HepG2 (cell line): Measurements from ENCODE around the gene WFDC5. TPM values are rescaled to one million over a fixed set of nuclear protein-coding genes. Genes with fewer than 3 reads are reported as not detected.

Source experiments
- ATF7 ChIP-seq, 2 experiments: fragments of 450-650 bp in 1 of 2; sonication (generic) in 1 of 2; formaldehyde crosslinking in 1 of 2; IDR thresholded peaks; 2 replicates each; pipeline versions ENCODE4 v1.4.0 to v1.6.1; 2016 to 2020; ENCODE audit warnings: antibody characterized with exemption in 1 of 2, mild to moderate bottlenecking in 1 of 2, missing genetic modification reagents in 1 of 2
- CENPX ChIP-seq: sonication (generic); formaldehyde crosslinking; IDR thresholded peaks from 2 replicates; pipeline ENCODE4 v1.9.0; 2021; ENCODE audit warnings: mild to moderate bottlenecking, missing genetic modification reagents, moderate library complexity
- CHCHD3 ChIP-seq: sonication (generic); formaldehyde crosslinking; IDR thresholded peaks from 2 replicates; pipeline ENCODE4 v1.8.0; 2022; ENCODE audit warnings: mild to moderate bottlenecking, missing genetic modification reagents, moderate library complexity
- DMTF1 ChIP-seq: sonication (generic); formaldehyde crosslinking; IDR thresholded peaks from 2 replicates; pipeline ENCODE4 v1.4.0; 2020; ENCODE audit warnings: mild to moderate bottlenecking, missing genetic modification reagents
- HCFC1 ChIP-seq: fragments of 150-350 bp; IDR thresholded peaks from 2 replicates; pipeline ENCODE4 v1.6.1; 2014; ENCODE audit warnings: low read depth, low read length
- HNF4A ChIP-seq: sonication (generic); formaldehyde crosslinking; IDR thresholded peaks from 2 replicates; pipeline ENCODE4 v1.4.0; 2020; ENCODE audit warnings: missing genetic modification reagents
- IRF2 ChIP-seq: IDR thresholded peaks from 2 replicates; pipeline ENCODE4 v1.6.1; 2018; ENCODE audit warnings: missing genetic modification reagents, missing compliant biosample characterization
- JUN ChIP-seq: sonication (generic); formaldehyde crosslinking; IDR thresholded peaks from 2 replicates; pipeline ENCODE4 v1.4.0; 2020; ENCODE audit warnings: mild to moderate bottlenecking, missing genetic modification reagents
- KDM2A ChIP-seq: sonication (generic); formaldehyde crosslinking; IDR thresholded peaks from 2 replicates; pipeline ENCODE4 v1.4.0; 2020; ENCODE audit warnings: low read depth, missing genetic modification reagents, borderline replicate concordance
- KMT2B ChIP-seq: IDR thresholded peaks from 2 replicates; pipeline ENCODE4 v1.6.1; 2016; ENCODE audit warnings: missing genetic modification reagents, missing compliant biosample characterization
- NFKBIZ ChIP-seq: IDR thresholded peaks from 2 replicates; pipeline ENCODE4 v1.6.1; 2018; ENCODE audit warnings: missing genetic modification reagents, missing compliant biosample characterization
- NONO ChIP-seq, 2 experiments: fragments of 450-650 bp in 1 of 2; sonication (generic) in 1 of 2; formaldehyde crosslinking in 1 of 2; IDR thresholded peaks in 1 of 2; conservative IDR thresholded peaks in 1 of 2; 2 replicates each; pipeline versions ENCODE4 v1.6.1 to v1.8.0; 2017 to 2022; ENCODE audit warnings: mild to moderate bottlenecking in 1 of 2, missing genetic modification reagents in 1 of 2, moderate library complexity in 1 of 2
- SALL2 ChIP-seq: sonication (generic); formaldehyde crosslinking; IDR thresholded peaks from 2 replicates; pipeline ENCODE4 v1.8.1; 2023; ENCODE audit warnings: mild to moderate bottlenecking, missing genetic modification reagents, inconsistent platforms
- SMYD3 ChIP-seq: sonication (generic); formaldehyde crosslinking; IDR thresholded peaks from 2 replicates; pipeline ENCODE4 v1.8.1; 2023; ENCODE audit warnings: mild to moderate bottlenecking, missing genetic modification reagents
- ZNF501 ChIP-seq: sonication (generic); formaldehyde crosslinking; IDR thresholded peaks from 2 replicates; pipeline ENCODE4 v1.5.1; 2020; ENCODE audit warnings: mild to moderate bottlenecking, moderate library complexity, missing genetic modification reagents
- ZNF605 ChIP-seq: sonication (generic); formaldehyde crosslinking; IDR thresholded peaks from 2 replicates; pipeline ENCODE4 v1.8.0; 2022; ENCODE audit warnings: mild to moderate bottlenecking, missing genetic modification reagents
- ZNF619 ChIP-seq: sonication (generic); formaldehyde crosslinking; IDR thresholded peaks from 2 replicates; pipeline ENCODE4 v1.4.0; 2020; ENCODE audit warnings: mild to moderate bottlenecking, missing genetic modification reagents
- ZNF709 ChIP-seq: sonication (generic); formaldehyde crosslinking; IDR thresholded peaks from 2 replicates; pipeline ENCODE4 v1.5.0; 2020; ENCODE audit warnings: mild to moderate bottlenecking, missing genetic modification reagents
- ZNF788 ChIP-seq: sonication (generic); formaldehyde crosslinking; IDR thresholded peaks from 2 replicates; pipeline ENCODE4 v1.5.0; 2020; ENCODE audit warnings: mild to moderate bottlenecking, missing genetic modification reagents, borderline replicate concordance
- polyA plus RNA-seq, 8 experiments: library from polyadenylated mRNA; depleted of rRNA in 3 of 8; stranded (reverse) in 7 of 8; unstranded in 1 of 8; fragments of >200 nt; fragmentation: Illumina TruSeq in 4 of 8; extraction: Trizol in 4 of 8; gene quantifications; 2 replicates each; pipeline versions ENCODE4 v1.2.1 to v1.2.3, GENCODE V29; 2011 to 2016; ENCODE audit warnings: low read depth in 4 of 8, missing spikeins in 1 of 8, mixed read lengths in 1 of 8; ENCODE audit not compliant: insufficient read depth in 1 of 8
- total RNA-seq, 5 experiments: library from RNA; depleted of rRNA; stranded (reverse); fragments of >200 nt; fragmentation: Illumina TruSeq; extraction: Trizol; gene quantifications; 2 replicates each; pipeline ENCODE4 v1.2.3, GENCODE V29; 2016; ENCODE audit warnings: low read depth in 1 of 5
- TF ChIP-seq, protein P1 (sequence below): sonication (generic); formaldehyde crosslinking; IDR thresholded peaks from 2 replicates; pipeline ENCODE4 v1.4.0; 2020; ENCODE audit warnings: mild to moderate bottlenecking, missing genetic modification reagents
- TF ChIP-seq, protein P2 (sequence below): sonication (generic); formaldehyde crosslinking; IDR thresholded peaks from 2 replicates; pipeline ENCODE4 v1.5.1; 2020; ENCODE audit warnings: missing genetic modification reagents, mild to moderate bottlenecking, borderline replicate concordance
- TF ChIP-seq, protein P3 (sequence below): fragments of 450-650 bp; IDR thresholded peaks from 2 replicates; pipeline ENCODE4 v1.6.1; 2016

The WFDC5 gene
- total and polyA plus RNA-seq, 2 of the 13 experiments (the other 11 are each of a cell fraction or from before 2014, with no cell fraction given), result not detected

- TF ChIP-seq, protein P1, sequence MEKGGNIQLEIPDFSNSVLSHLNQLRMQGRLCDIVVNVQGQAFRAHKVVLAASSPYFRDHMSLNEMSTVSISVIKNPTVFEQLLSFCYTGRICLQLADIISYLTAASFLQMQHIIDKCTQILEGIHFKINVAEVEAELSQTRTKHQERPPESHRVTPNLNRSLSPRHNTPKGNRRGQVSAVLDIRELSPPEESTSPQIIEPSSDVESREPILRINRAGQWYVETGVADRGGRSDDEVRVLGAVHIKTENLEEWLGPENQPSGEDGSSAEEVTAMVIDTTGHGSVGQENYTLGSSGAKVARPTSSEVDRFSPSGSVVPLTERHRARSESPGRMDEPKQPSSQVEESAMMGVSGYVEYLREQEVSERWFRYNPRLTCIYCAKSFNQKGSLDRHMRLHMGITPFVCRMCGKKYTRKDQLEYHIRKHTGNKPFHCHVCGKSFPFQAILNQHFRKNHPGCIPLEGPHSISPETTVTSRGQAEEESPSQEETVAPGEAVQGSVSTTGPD, result no peak
- TF ChIP-seq IRF2 (peak; percentile 71; the same call in 1 of the 2 replicates), KMT2B (CRISPR knock-in tag) (0 out of 2 replicates have a peak, but pooled peaks have one; percentile 31), HCFC1 (no peak), HNF4A (CRISPR knock-in tag) (peak; percentile 95), ZNF788 (CRISPR knock-in tag) (no peak), ATF7 (IDR thresholded peaks at IDR 0.05) (no peak), ATF7 (CRISPR knock-in tag; IDR thresholded peaks at IDR 0.05) (no peak), ZNF709 (CRISPR knock-in tag) (0 out of 2 replicates have a peak, but pooled peaks have one; percentile 25), CENPX (CRISPR knock-in tag) (no peak), NFKBIZ (CRISPR knock-in tag) (no peak), JUN (no peak), ZNF501 (CRISPR knock-in tag) (no peak), NONO (IDR thresholded peaks at IDR 0.05) (no peak), NONO (CRISPR knock-in tag; conservative IDR thresholded peaks at IDR 0.05) (no peak), ZNF619 (CRISPR knock-in tag) (no peak), DMTF1 (no peak), KDM2A (CRISPR knock-in tag) (no peak), SMYD3 (CRISPR knock-in tag) (no peak), CHCHD3 (CRISPR knock-in tag) (no peak), SALL2 (CRISPR knock-in tag) (no peak), ZNF605 (no peak)
- TF ChIP-seq, protein P2, sequence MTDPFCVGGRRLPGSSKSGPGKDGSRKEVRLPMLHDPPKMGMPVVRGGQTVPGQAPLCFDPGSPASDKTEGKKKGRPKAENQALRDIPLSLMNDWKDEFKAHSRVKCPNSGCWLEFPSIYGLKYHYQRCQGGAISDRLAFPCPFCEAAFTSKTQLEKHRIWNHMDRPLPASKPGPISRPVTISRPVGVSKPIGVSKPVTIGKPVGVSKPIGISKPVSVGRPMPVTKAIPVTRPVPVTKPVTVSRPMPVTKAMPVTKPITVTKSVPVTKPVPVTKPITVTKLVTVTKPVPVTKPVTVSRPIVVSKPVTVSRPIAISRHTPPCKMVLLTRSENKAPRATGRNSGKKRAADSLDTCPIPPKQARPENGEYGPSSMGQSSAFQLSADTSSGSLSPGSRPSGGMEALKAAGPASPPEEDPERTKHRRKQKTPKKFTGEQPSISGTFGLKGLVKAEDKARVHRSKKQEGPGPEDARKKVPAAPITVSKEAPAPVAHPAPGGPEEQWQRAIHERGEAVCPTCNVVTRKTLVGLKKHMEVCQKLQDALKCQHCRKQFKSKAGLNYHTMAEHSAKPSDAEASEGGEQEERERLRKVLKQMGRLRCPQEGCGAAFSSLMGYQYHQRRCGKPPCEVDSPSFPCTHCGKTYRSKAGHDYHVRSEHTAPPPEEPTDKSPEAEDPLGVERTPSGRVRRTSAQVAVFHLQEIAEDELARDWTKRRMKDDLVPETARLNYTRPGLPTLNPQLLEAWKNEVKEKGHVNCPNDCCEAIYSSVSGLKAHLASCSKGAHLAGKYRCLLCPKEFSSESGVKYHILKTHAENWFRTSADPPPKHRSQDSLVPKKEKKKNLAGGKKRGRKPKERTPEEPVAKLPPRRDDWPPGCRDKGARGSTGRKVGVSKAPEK (CRISPR knock-in tag), result no peak
- TF ChIP-seq, protein P3, sequence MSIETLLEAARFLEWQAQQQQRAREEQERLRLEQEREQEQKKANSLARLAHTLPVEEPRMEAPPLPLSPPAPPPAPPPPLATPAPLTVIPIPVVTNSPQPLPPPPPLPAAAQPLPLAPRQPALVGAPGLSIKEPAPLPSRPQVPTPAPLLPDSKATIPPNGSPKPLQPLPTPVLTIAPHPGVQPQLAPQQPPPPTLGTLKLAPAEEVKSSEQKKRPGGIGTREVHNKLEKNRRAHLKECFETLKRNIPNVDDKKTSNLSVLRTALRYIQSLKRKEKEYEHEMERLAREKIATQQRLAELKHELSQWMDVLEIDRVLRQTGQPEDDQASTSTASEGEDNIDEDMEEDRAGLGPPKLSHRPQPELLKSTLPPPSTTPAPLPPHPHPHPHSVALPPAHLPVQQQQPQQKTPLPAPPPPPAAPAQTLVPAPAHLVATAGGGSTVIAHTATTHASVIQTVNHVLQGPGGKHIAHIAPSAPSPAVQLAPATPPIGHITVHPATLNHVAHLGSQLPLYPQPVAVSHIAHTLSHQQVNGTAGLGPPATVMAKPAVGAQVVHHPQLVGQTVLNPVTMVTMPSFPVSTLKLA, result no peak
Measured at GRCh38 chr20:45077559-45077958, 37.4 kb downstream of the WFDC5 start (continued).
